Astrocyte of the cerebellum (primary cell): ENCODE data around the gene BNIP2.
A peak's percentile ranks its signal among the peaks of the same experiment; 100 is the strongest.
"Not testable (repeated sequence)": the region's sequence is repeated elsewhere in the genome, so short reads cannot be mapped to it uniquely, and the experiment has no call there.

Experiments used
- DNase-seq: peaks from one replicate; pipeline ENCODE4 v3.0.0-alpha.2; 2011; ENCODE audit warnings: low read depth
- H3K4me3 ChIP-seq: 2 replicates; pipeline ENCODE4 v1.5.1; 2011; ENCODE audit warnings: mild to moderate bottlenecking, low read depth, low read length, moderate library complexity
- CTCF ChIP-seq: IDR thresholded peaks from 2 replicates; pipeline ENCODE4 v1.5.1; 2012; ENCODE audit warnings: low read length, low read depth, moderate library complexity, mild to moderate bottlenecking; ENCODE audit errors: missing control alignments
- in situ Hi-C: cut with HindIII; loops from 2 replicates; pipeline ENCODE4 v1.10.0; 2017; ENCODE audit warnings: low sequenced_read_pairs

The BNIP2 gene

GRCh38 chr15:59646277-59646676 lies 42.8 kb downstream of the BNIP2 start:
- in situ Hi-C loops, result no loop called here
- TF ChIP-seq CTCF, result no peak
- no peak for DNase-seq
- H3K4me3 ChIP-seq, result no peak overlapping the region

GRCh38 chr15:59645812-59646211 lies 43.3 kb downstream of the BNIP2 start:
- DNase-seq, H3K4me3 ChIP-seq, in situ Hi-C loops: not testable (repeated sequence)

- no peak overlapping the region for H3K4me3 ChIP-seq
- DNase-seq, result no peak
- TF ChIP-seq CTCF, result no peak
- in situ Hi-C loops, result no loop called here
Observed at GRCh38 chr15:59644756-59645155, 44.4 kb downstream of the BNIP2 start.

GRCh38 chr15:59642351-59642750 lies 46.8 kb downstream of the BNIP2 start:
- TF ChIP-seq CTCF, result no peak
- H3K4me3 ChIP-seq, result no peak overlapping the region
- in situ Hi-C loops, result no loop called here
- no peak for DNase-seq

- in situ Hi-C loops, DNase-seq, H3K4me3 ChIP-seq: not testable (repeated sequence)
Observed at GRCh38 chr15:59637507-59637906, 51.6 kb downstream of the BNIP2 start.

- TF ChIP-seq CTCF, result no peak
- no peak for DNase-seq
- no peak overlapping the region for H3K4me3 ChIP-seq
- in situ Hi-C loops, result no loop called here
Observed at GRCh38 chr15:59636184-59636583, 52.9 kb downstream of the BNIP2 start.

- in situ Hi-C loops, result no loop called here
- DNase-seq, result no peak
- TF ChIP-seq CTCF, result peak; percentile 59
Observed at GRCh38 chr15:59632714-59633113, 56.4 kb downstream of the BNIP2 start.

GRCh38 chr15:59622289-59622688 lies 66.8 kb downstream of the BNIP2 start:
- H3K4me3 ChIP-seq, result no peak overlapping the region
- no peak for DNase-seq
- in situ Hi-C loops, result no loop called here
- TF ChIP-seq CTCF, result peak; percentile 47

More at GRCh38 chr15:59632714-59633113, 56.4 kb downstream of the BNIP2 start:
- H3K4me3 ChIP-seq, result no peak overlapping the region
